ENCODE data around the gene KIF11. TPM values are rescaled to one million over a fixed set of nuclear protein-coding genes. Genes with fewer than 3 reads are reported as not detected.

The KIF11 gene
- polyA plus RNA-seq, 4 donors = 27.9 to 34.2 (median 30.9) TPM

DNA sequence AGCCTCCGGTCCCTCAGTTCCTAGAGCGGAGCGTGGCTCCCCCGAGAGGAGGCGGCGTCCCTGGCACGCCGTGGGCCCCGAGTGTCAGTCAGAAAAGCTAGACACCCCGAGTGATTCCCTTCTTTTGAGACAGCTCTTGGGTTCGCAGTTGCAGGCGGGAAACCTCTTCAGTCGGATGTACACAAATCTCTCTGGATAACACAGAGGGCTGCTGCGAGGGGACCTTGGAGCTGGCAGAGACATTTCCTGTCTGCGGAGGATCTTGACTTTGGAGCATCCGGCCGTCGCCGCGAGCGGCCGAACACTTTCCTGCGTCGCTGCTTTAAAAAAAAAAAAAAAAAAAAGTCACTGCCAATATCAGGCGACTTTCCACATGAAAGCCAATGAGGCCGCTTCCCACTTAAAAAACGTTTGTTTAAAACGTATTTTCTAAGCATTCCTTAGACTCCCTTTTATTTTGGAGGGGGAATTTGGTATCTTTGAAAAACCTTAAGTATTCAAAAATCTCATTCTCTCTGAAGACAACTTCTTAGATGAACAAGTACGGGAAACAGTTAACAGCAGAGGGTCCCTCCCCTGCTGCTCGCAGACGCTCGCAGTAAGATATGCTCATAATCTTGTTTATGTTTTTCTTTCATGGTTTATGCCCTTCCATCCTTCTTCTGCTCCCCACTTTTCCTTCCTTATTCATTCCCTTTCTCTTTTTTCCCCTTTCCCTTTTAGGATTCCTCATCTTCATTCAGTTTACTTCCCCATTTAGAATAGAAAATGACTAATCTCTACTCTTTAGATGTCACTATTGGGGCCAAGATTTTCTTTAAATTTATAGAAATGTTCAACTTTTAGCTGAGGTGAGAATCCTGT is 106.8 kb downstream of the KIF11 start:
- DNase-seq (ENCODE audit: low read depth in 4 of 4, low spot score in 2 of 4) = peak in 1 of 4 donors; percentile 13

DNA sequence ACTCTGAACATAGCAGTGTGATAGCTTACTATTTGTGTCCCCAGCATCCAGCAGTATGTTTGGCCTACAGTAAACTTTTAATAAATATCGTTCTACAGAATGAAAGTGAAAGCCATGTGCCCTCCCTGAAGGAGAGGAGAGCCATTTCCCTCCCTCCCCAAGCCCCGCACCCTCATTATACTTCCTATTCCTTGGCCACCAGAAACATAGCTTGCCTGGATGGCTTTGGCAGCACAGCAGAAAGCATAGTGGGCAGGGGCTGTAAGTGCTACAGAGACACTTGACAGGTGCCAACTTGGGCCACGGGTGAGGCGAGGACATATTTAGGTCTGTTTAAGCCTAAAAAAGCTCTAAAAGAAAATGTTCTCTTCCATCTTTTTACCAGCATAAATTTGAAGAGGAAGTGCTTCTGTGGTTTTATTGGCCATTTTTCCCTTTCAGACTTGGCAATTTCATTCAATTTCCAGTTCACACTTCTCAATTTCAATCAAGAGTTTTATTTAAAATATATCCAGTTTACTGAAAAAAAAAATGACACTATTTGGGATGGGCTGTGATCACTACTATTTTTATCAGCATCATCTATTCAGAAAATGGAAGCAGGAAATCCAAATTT is 109.5 kb downstream of the KIF11 start:
- no peak for DNase-seq (ENCODE audit: low read depth in 4 of 4, low spot score in 2 of 4)

Other genes with a start within 250 kb of the KIF11 start
- 10 to 100 TPM; 19.7 to 30.2 (median 24.0) TPM for gene IDE, start 19.0 kb upstream of the KIF11 start, polyA plus RNA-seq (ENCODE audit: insufficient read length in 4 of 4)
- 1 to 10 TPM; 7.8 to 9.5 (median 8.4) TPM for gene HHEX, start 96.8 kb downstream of the KIF11 start, polyA plus RNA-seq (ENCODE audit: insufficient read length in 4 of 4)

Measured in left renal cortex interstitium (tissue), 4 donors.